Mesothelial cell of epicardium (in vitro differentiated cells): ENCODE data around the gene CAMKK2. TPM values are rescaled to one million over a fixed set of nuclear protein-coding genes. Genes with fewer than 3 reads are reported as not detected.
A peak's percentile ranks its signal among the peaks of the same experiment; 100 is the strongest.
"Not testable (repeated sequence)": the region's sequence is repeated elsewhere in the genome, so short reads cannot be mapped to it uniquely, and the experiment has no call there.

Experiments used
- DNase-seq, 2 experiments: peaks; one replicate each; pipeline ENCODE4 v3.0.0; 2021; ENCODE audit warnings: low spot score in 2 of 2; ENCODE audit not compliant: unreplicated experiment in 2 of 2
- H3K27ac Mint-ChIP-seq: 2 replicates; pipeline ENCODE4 v1.8.0; 2021; ENCODE audit warnings: mixed read lengths
- H3K27me3 Mint-ChIP-seq: 2 replicates; pipeline ENCODE4 v1.8.0; 2021; ENCODE audit warnings: low read depth, mixed read lengths
- H3K36me3 Mint-ChIP-seq: 2 replicates; pipeline ENCODE4 v1.8.0; 2021; ENCODE audit warnings: mixed read lengths
- H3K4me1 Mint-ChIP-seq: 2 replicates; pipeline ENCODE4 v1.8.0; 2021; ENCODE audit warnings: mixed read lengths
- H3K4me3 Mint-ChIP-seq: 2 replicates; pipeline ENCODE4 v1.8.0; 2021; ENCODE audit warnings: mild to moderate bottlenecking, moderate library complexity, mixed read lengths
- H3K9me3 Mint-ChIP-seq: 2 replicates; pipeline ENCODE4 v1.8.0; 2021; ENCODE audit warnings: mixed read lengths
- CTCF ChIP-seq: fragments of 200-600 bp; sonication (generic); IDR thresholded peaks from one replicate; pipeline ENCODE4 v1.5.0; 2021; ENCODE audit warnings: antibody characterized with exemption; ENCODE audit not compliant: unreplicated experiment
- total RNA-seq: library from RNA; stranded (reverse); gene quantifications from 3 replicates; pipeline ENCODE4 v1.2.1, GENCODE V29; 2021

The CAMKK2 gene
- total RNA-seq, 1 donor from 2014 or later, result 27.6 TPM

GRCh38 chr12:121209221-121209620 is 87.3 kb downstream of the CAMKK2 start:
- H3K9me3 Mint-ChIP-seq, result no peaks in the 10 kb centered on the region
- no peaks in the 10 kb centered on the region for H3K27me3 Mint-ChIP-seq
- DNase-seq, result no peak
- H3K4me3 Mint-ChIP-seq, result peak overlapping the region; percentile 56
- peaks cover 1% of the 10 kb centered on the region for H3K36me3 Mint-ChIP-seq
- H3K27ac Mint-ChIP-seq, result no peak overlapping the region
- no peak for TF ChIP-seq CTCF
- H3K4me1 Mint-ChIP-seq, result peaks cover 5% of the 10 kb centered on the region

GRCh38 chr12:121208571-121208970 is 87.9 kb downstream of the CAMKK2 start:
- H3K36me3 Mint-ChIP-seq, H3K4me1 Mint-ChIP-seq, H3K27me3 Mint-ChIP-seq, DNase-seq, H3K9me3 Mint-ChIP-seq: not testable (repeated sequence)
- Mint-ChIP-seq H3K27ac (peak overlapping the region; percentile 25), H3K4me3 (peak overlapping the region; percentile 56)

GRCh38 chr12:121205491-121205890 is 91.0 kb downstream of the CAMKK2 start:
- Mint-ChIP-seq H3K9me3 (no peaks in the 10 kb centered on the region), H3K4me3 (no peak overlapping the region), H3K36me3 (no peaks in the 10 kb centered on the region), H3K4me1 (peaks cover under 1% of the 10 kb centered on the region), H3K27ac (no peak overlapping the region), H3K27me3 (no peaks in the 10 kb centered on the region)
- no peak for DNase-seq
- TF ChIP-seq CTCF, result no peak

GRCh38 chr12:121203482-121203881 is 93.0 kb downstream of the CAMKK2 start:
- DNase-seq, result no peak
- no peaks in the 10 kb centered on the region for H3K36me3 Mint-ChIP-seq
- H3K4me1 Mint-ChIP-seq, result no peaks in the 10 kb centered on the region
- no peak overlapping the region for H3K4me3 Mint-ChIP-seq
- no peak for TF ChIP-seq CTCF
- no peaks in the 10 kb centered on the region for H3K9me3 Mint-ChIP-seq
- H3K27ac Mint-ChIP-seq, result no peak overlapping the region
- H3K27me3 Mint-ChIP-seq, result no peaks in the 10 kb centered on the region

GRCh38 chr12:121202407-121203355 is 93.8 kb downstream of the CAMKK2 start:
- Mint-ChIP-seq H3K36me3 (no peaks in the 10 kb centered on the region), H3K27ac (no peak overlapping the region), H3K4me1 (no peaks in the 10 kb centered on the region), H3K9me3 (no peaks in the 10 kb centered on the region), H3K27me3 (no peaks in the 10 kb centered on the region), H3K4me3 (no peak overlapping the region)
- TF ChIP-seq CTCF, result no peak
- no peak for DNase-seq

- not testable (repeated sequence) for H3K36me3 Mint-ChIP-seq, H3K4me3 Mint-ChIP-seq, H3K27me3 Mint-ChIP-seq, H3K9me3 Mint-ChIP-seq, H3K4me1 Mint-ChIP-seq, DNase-seq, H3K27ac Mint-ChIP-seq
These were observed 95.4 kb downstream of the CAMKK2 start for GRCh38 chr12:121201140-121201539.
